Measurements from ENCODE around the gene SLC6A9.

- TF ChIP-seq CTCF (IDR thresholded peaks at IDR 0.05) = no peak
- no peak for TF ChIP-seq POLR2A (IDR thresholded peaks at IDR 0.05)
- TF ChIP-seq POLR2AphosphoS5 (IDR thresholded peaks at IDR 0.05) = no peak
These were observed 37.2 kb downstream of the SLC6A9 start for GRCh38 chr1:43994071-43994470.

Measured in prostate gland (tissue), 2 donors.